GM21423 (cell line): ENCODE results near the gene WDR7.

Source experiments
- ATAC-seq: cut with Tn5 transposase; IDR thresholded peaks from one replicate; pipeline ENCODE4 v1.9.1; 2021; ENCODE audit warnings: mild to moderate bottlenecking, moderate library complexity; ENCODE audit not compliant: unreplicated experiment

WDR7 gene

DNA sequence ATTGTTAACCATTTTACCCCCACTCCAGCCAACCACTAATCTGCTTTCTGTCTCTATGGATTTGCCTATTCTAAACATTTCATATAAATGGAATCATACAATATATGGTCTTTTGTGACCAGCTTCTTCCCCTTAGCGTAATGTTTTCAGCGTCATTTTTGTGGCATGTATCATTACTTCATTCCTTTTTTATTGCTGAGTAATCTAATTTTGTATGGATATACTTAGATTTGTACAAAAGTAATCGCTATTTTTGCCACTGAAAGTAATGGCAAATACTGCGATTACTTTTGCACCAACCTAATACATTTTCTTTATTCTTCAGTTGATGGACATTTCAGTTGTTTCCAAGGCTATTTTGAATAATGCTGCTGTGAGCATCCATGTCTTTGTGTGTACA is 227.6 kb downstream of the WDR7 start:
- no peak for ATAC-seq

DNA sequence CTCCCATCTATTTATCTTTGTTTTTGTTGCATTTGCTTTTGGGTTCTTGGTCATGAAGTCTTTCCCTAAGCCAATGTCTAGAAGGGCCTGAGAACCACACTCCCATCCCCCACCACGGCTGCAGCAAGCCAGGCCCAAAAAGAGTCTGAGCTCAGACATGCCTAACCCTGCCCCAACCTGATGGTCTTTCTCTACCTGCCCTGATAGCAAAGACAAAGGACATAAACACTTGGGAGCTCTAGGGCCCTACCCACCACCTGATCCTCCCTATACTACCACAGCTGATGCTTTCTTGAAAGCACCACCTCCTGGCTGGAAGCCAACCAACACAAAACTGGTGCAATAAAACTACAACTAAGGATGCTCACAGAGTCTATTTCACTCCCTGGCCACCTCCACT is 233.4 kb downstream of the WDR7 start:
- no peak for ATAC-seq

DNA sequence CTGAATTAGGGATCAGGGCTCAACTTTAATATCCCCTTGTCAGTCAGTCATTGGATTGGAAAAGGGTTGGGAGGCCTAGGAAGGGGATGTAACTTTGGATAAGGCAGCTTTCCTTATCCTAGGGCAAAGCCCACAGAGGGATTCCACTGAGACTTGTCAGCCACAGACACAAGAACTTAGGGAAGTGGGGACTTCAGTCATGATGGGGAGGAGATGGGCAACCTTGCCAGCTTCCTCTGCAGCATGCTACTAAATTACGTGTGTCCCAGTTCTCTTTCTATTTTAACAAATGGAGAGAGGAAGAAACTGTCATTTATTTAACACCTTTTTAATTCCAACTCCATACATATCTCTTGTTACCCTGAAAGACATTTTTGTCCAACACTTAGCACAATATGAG is 237.8 kb downstream of the WDR7 start:
- no peak for ATAC-seq

DNA sequence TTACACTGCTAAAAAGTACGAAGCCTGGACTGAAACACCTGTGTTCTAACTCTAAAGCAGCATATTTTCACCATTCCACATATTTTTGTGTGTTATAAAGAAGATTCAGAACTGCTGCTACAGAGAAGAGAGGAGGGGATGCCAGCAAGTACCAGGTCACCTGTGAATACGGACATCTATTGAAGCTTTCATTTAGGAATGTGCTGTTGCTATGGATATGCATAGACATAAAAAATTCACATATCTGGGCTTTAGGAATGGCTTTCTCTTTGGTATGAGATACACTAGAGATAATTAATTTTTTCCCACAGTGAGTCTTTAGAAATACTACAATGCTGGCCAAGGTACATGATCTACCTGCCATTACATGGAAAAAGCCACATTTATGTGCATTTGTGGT is 238.5 kb downstream of the WDR7 start:
- ATAC-seq: no peak

DNA sequence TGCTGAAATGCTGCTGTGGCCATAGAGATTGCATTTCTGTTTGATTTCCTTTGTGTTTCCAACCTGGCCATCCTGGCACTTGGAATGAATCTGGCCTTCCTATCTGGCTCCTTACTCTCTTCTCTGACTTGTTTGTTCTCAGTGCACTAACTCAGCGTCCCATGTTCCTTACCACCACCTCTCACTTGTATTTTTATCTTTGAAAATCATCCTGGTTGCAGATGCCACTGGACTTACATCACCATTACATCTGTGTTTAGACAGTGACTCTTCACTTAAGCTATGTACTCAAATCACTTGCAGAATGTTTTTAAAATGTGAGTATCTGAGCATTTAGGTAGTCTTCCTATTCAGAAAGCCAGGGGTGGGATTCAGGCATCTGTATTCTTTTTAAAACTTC is 239.5 kb downstream of the WDR7 start:
- no peak for ATAC-seq

DNA sequence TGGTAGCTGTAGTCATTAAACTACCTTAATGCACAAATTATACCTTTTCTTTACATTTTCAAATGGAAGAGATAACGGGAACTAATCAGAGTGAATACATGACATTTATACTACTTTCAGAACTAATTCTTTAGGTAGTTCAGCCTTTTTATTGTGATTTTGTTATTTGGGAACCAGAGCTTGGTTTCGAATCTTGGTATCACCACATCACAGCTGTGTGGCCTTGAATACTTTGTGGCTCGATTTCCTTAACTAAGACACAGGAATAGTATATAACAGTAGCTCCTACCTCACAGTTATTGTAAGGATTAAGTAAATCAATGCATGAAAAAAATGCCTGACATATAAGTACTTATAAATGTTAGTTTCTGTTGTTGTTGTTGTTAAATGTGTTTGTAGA is 240.0 kb downstream of the WDR7 start:
- ATAC-seq: no peak

DNA sequence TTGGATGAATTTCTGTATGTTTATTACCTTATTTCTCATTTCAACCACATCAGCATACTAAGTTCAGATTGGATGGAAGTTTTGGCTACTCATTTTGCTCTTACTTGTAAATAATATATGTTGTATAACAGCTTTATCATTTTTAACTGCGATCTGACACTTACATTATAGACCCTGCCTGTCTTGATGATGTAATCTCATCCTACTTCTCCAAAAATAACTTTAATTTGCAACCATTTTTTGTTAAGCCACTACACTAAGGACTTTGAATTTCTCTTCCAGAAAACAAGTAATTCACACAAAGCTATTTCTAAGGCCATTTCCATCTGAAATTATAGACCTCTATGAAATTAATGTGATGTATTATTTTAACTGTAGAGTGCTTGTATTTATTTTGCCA is 240.7 kb downstream of the WDR7 start:
- ATAC-seq: no peak

DNA sequence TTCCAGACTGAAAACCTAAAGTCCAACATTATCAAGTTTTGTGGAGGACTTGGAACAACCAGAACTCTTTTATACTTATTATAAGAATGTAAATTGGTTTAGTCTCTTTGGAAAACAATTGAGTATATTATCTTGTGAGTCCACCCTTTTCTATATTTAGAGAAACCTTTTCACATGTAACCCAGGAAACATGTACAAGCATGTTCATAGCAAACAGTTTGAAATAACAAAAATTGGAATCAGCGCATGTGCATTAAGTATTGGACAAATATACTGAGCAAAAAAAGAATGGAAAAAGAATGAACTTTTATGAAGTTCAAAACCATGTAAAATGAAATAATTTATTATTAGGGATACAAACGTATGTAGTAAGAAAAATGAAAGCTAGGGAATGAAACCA is 246.0 kb downstream of the WDR7 start:
- ATAC-seq: no peak

DNA sequence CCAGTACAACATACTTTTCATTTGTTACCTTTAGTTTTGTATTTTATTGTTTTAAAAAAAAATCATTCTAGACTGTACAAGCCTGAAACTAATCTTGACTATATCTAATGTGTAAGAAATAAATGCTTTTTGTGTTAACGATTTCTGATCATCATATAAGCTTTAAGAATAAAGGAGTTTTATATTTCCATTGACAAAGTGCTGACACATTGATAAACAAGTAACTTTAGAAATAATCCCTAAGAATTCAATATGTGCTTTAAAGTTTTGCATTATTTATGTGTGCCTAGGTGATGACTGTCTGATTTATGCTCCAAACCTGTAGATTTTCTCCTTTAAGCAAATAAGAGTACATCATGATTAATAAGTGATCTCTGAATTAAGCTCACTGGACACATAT is 248.5 kb downstream of the WDR7 start:
- no peak for ATAC-seq

DNA sequence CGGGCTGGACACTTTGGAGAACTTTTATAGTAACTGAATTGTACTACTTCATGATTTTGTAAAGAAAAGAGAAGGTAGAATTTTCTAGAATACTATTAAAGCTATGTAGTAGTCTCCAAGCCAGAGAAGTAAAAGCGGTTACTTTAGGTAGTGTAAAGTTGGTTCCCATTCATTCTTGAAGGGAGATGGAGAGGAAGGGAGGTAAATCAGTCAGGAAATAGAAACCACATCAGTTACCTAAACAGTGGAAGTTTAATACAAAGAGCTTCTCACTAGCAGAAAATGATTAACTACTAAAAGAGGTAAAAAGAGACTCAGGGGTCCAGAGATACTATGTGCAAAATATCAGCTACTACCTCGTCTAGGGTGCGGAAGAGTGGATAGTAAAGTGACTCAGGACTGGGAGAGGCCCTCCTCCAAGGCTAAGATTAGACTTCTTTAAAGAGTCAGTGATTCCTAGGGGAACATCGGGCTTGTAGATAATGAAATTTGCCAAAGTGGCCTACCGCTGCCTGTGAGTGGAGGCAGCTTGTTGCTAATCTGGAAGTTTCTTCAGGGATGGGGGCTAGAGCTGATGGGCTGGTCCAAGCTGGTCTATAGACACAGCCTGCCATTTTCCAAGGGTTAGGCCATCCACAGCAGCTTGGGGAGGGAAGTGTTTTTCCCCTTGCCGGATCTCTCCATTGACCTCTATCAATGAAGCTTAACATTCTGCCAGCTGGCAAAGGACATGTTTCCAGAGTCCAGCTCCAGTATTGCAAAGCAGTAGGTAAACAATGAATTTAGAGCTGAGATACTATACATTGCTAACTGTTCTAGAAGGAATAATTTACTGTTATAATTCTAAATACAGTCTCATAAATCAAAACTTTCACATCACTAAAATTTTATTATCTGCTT is 249.3 kb downstream of the WDR7 start:
- ATAC-seq: no peak

DNA sequence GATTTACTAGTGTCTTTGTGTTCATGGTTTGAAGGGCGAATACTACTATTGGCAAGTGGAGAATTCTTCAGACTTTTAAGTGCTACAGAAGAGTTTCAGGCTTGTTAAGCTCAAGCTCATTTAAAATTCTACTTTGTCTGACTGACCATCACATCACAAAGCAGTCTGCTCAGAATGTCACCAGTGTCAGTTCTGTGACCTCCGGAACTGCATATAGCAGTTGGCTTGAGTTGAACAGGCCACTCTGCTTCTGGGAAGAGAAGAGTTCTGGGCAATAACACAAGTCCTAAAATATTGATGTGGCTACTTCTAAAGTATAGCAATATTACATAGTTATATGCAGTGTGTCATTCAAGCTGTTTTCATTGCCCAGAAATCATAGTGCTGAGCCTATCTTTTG is 250.8 kb downstream of the WDR7 start:
- no peak for ATAC-seq

DNA sequence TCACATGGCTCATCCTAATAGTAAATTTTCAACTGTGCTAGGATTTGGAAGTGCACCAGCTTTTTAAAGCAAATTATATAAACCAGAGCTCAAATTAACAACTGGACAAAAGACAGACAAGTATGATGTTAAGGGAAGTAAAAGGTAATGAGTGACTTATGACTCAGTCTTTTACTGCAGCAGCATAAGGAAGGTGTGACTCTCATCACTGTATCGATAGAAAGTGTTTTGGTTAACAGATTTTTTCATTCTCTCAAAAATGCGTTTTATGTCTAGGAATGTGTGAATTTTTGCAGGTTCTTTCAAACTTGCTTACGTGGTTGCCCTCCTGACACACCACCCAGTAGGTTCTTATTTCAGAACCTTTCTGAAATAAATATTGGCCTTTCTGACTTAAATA is 251.5 kb downstream of the WDR7 start:
- ATAC-seq: peak; percentile 75

DNA sequence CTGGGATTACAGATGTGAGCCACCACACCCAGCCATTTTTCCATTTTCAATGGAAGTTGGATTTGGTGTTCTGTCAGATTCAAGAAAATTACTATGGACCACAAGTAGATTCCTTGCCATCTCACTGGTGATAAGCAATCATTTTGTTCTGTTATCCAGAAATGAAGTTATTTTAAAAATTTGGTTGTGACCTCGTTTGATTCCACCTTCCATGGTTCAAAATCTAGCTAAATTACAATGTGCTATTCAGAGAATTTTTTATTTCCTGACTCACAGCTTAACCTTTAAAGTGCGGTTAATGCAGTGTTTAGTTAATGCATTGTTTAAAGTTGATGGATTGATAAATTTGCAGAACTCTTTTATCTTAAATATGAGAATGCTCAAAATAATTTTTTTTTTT is 252.5 kb downstream of the WDR7 start:
- ATAC-seq: no peak

DNA sequence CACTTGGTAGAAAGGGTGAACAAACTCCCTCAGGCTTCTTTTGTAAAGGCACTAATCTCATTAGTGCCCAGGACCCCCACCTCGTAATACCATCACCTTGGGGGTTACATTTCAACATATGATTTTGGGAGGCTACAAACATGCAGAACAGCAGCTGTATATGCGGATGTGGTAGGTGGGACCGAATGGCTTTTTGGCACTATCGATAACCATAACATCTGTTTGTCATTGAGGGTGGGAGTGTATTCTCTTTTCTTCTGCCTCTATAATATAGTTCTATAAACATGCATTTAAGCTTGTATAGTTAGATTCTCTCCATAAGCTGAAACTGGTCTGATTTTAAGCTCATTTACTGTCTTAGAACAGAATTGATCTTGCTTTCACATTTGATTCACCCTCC is 256.6 kb downstream of the WDR7 start:
- no peak for ATAC-seq

DNA sequence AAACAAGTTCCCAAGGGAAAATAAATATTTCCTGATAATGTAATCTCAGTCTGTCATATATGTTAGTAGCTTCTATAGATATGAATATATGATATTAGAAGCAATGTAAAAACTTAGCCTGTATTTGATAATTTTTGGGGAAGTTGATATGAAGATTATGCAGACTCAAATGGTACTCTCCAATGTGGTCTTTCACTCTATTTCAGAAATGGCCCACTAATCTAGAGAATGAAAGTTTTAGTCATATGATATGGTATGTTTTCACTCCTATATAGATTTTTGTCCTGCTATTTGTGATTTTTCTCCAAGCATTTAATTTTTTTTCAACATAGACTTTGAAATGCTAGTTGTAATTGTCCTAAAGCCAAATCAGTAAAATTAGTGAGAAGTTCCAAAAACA is 259.1 kb downstream of the WDR7 start:
- no peak for ATAC-seq

DNA sequence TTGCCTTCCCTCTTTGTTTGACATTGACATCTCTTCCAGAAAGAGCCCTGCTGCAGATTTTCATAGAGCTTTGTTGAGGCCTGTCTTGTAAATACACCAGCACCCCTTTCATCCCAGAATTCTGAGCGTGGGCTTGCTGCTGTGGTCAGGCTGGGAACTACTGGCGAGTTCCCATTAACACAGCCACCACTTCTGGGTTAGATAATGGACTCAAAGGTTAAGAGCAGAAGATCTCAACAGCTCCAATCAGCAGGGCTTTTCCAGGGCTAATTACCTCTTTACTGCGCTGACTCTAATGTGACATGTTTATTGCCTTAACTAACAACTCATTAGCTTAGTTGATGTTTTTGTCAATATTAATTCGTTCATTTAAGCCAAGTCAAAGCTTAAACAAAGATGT is 259.8 kb downstream of the WDR7 start:
- no peak for ATAC-seq

DNA sequence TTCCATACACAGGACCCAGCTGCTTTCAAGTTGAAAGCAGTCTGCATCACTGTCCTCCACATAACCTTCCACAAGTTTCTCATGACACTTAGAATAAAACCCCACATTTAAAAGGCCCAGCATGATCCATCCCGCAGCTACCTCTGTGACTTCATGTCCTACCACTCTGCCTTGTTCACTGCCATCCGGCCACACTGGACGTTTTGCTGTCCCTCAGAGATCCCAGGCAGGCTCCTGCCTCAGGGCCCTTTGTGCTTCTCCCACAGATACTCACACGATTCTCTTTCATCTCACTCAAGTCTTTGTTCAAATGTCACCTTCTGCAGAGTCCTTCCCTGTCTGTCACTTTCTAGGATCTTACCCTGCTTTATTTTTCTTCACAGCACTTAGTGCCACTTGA is 262.8 kb downstream of the WDR7 start:
- ATAC-seq: no peak

DNA sequence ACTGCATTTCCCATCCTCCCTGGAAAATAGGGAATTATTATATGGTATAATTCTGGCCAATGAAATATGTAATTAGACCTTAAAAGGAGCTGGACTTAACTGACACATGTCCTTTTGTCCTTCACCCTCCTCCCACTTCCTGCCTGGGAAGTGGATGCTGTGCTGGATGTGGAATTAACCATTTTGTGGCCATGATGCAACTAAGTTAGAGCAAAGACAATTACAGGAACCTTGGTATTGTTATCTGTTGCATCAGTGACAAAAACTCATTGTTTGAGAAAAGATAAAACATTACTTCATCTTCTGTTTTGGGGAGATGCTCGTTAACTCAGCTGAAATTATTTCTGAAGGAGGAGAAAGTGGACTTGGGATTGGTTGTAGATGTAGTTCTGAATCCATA is 268.0 kb downstream of the WDR7 start:
- no peak for ATAC-seq

DNA sequence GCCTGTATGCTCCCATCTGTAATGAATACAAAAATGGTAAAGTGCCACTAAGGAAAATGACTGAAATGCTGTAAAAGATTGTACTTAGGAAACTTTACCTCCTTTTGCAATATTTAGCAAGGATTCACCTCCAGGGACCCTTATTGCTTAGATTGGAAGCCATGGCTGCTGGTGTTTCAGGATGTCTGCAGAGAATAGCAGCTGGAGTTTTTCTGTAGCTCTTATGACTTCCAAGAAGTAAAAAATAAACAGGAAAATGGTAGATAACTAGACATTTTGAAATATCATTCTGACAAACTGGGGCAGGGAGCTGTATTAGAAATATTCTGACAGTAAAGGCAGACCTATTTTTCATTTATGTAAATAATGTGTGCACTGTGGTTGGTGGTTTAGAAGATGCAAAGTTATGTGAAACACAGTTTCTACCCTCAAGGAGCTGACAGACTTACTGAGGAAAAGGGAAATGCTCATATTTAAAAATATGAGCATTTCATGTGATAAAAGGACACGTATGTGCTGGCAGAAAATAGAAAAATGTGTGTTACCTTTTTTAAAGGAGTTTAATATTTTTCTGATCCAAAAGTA is 270.8 kb downstream of the WDR7 start:
- ATAC-seq: peak; percentile 93

DNA sequence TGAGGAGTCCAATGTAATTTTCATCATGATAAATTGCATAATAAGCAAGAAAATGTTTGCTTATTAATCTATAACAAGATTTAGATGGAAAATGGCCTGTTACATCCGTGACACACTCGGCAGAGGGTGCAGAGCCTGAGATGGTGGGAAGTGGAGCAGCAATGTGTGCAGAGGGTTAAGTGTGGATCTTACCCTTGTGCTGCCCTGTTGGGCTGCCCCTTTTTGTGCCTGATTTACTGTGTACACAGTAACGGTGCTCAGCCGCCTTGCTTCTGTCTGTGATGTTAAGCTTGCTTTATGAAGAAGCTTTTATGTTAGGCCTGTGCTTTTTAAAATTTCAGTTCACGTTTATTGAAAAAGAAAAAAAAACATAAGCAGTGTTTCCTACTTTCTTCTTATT is 275.6 kb downstream of the WDR7 start:
- ATAC-seq: no peak

DNA sequence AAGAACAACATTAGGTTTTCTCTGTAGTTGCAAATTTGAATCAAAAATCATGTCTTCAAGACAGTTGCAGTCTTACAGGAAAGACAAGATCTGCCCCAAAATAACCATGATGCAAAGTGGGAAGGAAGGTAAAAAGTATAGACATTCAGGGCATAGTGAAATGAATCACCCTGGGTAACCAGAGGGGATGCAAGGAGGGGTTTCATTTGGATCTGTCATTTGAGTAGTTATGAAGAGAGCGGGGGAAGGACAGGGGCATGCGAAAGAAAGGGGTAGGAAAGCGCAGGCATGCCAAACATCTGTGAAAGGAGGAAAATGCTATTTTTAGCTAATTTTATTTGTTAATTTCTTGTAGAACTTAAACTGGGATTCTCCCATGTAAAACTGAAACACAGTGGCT is 276.6 kb downstream of the WDR7 start:
- ATAC-seq: no peak

DNA sequence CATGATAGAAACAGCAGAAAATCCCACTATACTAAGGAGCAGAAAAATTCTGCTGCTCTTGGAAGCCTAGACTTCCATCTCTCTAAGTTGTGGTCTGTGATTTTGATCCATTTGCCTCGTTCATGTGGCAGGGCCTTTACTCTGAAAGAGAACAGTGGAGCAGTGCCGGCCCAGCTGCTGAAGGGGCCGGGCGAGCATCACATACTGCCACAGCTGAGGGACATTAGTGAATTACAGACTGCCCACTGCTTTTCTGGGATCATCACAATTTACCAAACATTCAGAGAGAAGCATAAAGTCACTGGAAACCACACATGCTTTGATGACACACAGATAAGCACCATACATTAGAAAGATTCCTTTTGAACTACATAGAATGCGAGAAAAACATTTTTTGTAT is 278.7 kb downstream of the WDR7 start:
- no peak for ATAC-seq

DNA sequence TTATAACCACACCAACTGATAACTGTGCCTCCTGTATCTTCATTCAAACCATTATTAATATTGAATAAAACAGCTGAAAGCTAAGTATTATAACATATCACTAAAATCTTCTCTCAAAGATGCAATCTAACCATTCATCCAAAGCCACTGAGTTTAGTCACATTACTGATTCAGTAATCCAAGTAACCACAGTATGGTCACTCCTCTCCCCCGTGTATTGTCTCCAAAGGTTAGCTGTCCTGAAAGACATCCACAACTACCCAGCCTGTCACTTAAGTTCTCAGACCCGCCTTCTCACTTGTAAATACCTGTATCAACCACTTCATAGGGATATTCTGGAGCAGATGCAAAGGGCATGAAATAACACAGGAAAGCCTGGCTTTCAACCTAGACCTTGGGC is 282.3 kb downstream of the WDR7 start:
- no peak for ATAC-seq
